HG03159 (cell line): ENCODE measurements around the gene TBCA.
"Not testable (repeated sequence)": the region's sequence is repeated elsewhere in the genome, so short reads cannot be mapped to it uniquely, and the experiment has no call there.

ENCODE experiments used
- ATAC-seq: cut with Tn5 transposase; IDR thresholded peaks from one replicate; pipeline ENCODE4 v1.9.1; 2021; ENCODE audit warnings: mild to moderate bottlenecking, moderate library complexity; ENCODE audit not compliant: unreplicated experiment

The TBCA gene

DNA sequence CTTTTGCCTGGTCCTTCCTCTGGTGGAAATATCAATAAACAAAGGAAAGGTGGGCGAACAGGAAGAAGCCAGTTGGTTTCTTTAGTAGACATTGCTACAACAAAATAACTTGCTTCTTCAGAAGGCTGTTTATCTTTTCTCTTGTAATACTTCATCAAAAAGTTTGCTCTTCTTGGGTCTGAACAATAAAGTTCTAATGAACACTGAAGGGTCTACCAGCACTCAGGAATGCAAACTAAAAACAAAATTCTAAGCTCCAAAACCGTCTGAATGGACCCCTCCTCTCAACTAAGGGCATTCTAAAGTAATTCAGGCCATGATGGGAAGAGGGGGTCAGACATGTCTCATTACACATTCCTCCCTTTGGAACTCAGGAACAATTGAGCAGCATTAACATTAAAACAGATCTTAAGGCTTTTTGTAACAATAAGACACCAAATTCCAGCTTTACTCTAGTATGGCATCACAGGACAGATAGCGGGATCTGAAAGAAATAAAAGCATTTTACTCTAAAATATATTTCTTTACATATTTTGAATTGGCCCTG, 2.3 kb downstream of the TBCA start:
- ATAC-seq, result no peak

DNA sequence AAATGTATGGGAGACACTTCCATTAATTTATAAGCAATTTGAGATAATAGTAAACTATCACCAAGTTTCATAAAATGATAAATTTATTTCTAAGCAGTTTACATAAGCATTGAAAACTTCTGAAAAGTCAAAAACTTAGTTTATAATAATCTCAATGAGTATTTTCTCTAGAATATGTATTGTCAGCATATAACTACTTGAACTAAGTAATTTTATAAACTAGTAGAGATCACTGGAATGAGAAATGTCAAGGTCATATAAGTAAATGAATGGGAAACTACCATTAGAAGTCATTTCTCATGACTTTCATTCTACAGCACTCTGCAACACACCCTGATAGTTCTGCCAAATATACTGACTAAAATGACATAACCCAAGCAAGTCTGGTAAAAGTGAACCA, 3.4 kb downstream of the TBCA start:
- ATAC-seq, result no peak

GRCh38 chr5:77771452-77771851, 4.7 kb downstream of the TBCA start:
- ATAC-seq, result no peak

DNA sequence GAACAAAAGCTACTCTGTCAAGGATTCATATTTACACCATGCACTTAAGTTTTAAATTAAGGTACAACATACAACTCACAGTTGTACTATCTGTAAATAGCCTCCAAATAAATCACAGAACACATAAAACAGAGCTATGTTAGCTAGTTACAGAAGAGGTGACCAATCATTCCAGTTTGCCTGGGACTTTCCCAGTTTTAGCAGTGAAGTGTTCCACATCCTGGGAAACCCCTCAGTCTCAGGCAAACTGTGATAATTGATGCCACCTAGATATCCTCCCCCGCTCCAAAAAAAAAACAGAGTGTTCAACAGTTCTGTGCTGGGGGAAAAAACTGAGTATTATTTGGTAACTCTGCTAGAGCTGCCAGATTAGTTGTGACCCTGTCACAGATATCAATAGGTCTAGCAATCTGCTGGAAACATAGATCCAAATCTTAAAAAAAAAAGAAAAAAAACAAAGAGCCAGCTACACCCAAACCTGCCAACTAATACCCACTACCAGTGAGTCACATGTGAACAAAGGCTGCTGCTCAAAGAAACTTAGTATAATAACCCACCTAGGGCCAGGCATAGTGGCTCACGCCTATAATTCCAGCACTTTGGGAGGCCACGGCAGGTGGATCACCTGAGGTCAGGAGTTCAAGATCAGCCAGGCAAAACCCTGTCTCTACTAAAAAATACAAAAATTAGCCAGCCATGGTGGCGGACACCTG, 5.7 kb downstream of the TBCA start:
- no peak for ATAC-seq

GRCh38 chr5:77768978-77769377, 7.2 kb downstream of the TBCA start:
- no peak for ATAC-seq

DNA sequence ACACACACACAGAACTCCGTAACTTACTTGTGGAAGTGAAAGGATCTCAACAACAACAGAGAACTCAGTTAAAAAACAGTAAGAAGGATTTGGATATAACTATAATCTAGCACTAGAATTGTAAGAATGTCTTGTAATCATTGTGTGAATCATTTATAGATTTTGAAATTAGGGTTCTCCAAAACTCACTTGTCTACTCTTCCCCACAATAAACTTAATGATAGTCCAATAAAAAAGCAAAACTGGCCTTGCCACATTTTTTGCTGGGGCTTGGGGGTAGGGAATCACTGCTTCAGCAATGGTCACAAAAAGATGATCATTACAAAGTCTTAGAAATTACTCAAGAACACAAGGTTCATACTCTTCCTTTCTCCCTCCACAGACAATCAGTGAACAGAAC, 8.8 kb downstream of the TBCA start:
- ATAC-seq, result no peak

GRCh38 chr5:77761606-77762005, 14.5 kb downstream of the TBCA start:
- no peak for ATAC-seq

- ATAC-seq, result no peak
Measured at GRCh38 chr5:77758141-77758938, 17.8 kb downstream of the TBCA start.

DNA sequence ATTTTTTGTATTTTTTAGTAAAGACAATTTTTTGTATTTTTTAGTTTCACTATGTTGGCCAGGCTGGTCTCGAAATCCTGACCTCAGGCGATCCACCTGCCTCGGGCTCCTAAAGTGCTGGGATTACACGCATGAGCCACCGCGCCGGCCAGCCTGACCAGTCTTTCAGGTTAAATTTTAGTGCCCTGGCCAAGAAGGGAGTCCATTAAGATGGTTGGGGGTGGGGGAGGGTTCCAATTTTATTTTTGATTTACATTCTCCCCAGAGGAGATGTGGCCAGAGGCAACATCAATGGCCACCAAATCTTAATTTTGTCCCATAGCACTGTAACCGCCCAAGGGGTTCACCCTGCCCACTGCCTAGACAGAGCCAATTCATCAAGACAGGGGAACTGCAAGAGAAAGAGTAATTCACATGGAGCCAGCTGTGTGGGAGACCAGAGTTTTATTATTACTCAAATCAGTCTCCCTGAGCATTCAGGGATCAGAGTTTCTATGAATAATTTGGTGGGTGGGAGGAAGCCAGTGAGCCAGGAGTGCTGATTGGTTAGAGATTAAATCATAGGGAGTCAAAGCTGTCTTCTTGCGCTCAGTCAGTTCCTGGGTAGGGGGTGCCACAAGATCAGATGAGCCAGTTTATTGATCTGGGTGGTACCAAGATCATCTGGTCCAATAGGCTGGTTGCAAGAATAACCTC, 24.7 kb downstream of the TBCA start:
- ATAC-seq, result no peak

DNA sequence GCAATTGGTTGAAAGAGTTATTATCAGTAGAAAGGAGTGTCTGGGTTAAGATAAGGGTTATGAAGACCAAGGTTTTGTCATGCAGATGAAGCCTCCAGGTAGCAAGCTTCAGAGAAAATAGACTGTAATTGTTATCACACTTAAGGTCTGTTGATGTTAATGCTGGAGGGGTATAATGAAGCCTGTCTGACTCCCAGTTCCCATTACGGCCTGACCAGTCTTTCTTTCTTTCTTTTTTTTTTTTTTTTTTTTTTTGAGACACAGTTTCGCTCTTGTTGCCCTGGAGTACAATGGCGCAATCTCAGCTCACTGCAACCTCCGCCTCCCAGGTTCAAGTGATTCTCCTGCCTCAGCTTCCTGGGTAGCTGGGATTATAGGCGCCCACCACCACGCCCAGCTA, 25.2 kb downstream of the TBCA start:
- ATAC-seq, result not testable (repeated sequence)

DNA sequence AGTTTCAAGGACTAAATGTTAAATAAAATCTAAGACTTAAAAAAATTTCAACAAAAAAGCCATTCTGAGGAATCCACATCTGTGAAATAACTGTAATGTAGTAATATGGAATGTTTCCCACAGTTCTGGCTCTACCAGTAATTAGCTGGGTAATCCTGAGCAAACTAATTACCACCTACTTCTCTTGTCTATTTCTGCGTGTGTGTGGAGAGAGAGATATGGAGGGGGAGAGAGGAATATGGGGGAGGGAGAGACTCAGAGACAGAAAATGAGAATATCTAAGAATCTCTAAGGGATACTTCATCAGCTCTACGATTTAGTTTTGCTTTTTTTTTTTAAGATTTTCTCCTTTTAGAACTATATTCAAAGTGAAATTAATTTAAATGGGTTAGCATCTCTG, 28.0 kb downstream of the TBCA start:
- ATAC-seq, result no peak

- ATAC-seq, result no peak
Measured at GRCh38 chr5:77744116-77744515, 32.0 kb downstream of the TBCA start.

DNA sequence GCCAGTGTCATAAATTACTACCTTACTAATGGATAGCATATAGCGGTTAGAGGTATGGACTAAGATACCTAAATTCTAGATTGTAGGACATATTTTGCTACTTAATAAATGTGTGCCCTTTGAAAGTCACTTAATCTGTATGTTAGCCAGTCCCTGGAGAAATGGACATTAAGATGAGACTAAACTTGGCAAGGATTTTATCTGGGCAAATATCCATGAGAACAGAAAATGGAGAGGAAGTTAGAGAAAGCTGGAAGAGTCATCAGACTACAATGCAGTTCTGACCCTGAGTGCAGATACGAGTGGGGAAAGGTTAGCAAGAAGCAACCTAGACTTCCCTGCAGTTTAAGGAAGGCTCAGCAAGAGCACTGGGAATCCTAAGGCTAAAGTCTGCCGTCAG, 33.0 kb downstream of the TBCA start:
- no peak for ATAC-seq

DNA sequence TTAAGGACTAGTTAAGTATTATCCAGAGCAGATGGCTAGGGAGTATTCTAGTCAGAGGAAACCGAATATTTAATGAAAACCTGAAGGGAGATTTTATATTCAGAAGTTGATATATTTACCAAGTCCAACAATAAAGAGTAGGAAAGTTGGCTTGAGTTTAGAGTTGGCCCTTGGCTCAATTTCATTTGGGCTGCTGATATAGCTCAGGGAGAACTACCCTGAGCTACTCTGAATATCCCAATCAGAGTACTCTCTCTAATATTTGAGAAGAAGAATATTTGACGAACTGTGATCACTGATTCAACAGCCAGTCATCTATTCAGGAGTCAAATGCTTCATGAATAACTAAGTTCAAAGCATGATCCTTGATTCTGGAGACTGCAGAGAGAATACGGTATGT, 34.5 kb downstream of the TBCA start:
- no peak for ATAC-seq

GRCh38 chr5:77734885-77735284, 41.3 kb downstream of the TBCA start:
- no peak for ATAC-seq

DNA sequence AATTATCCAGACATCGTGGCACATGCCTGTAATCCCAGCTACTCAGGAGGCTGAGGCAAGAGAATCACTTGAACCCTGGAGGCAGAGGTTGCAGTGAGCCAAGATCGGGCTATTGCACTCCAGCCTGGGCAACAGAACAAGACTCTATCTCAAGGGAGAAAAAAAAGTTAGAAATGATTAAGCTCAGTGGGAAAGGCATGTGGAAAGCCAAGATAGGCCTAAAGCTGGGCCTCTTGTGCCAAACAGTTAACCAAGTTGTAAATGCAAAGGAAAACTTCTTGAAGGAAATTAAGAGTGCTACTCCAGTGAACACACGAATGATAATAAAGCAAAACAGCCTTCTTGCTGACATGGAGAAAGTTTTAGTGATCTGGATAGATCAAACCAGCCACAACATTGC, 43.0 kb downstream of the TBCA start:
- ATAC-seq, result no peak

GRCh38 chr5:77727190-77727589, 48.9 kb downstream of the TBCA start:
- no peak for ATAC-seq

- ATAC-seq, result no peak
Measured at GRCh38 chr5:77725616-77726015, 50.5 kb downstream of the TBCA start.

GRCh38 chr5:77724934-77725333, 51.2 kb downstream of the TBCA start:
- no peak for ATAC-seq

DNA sequence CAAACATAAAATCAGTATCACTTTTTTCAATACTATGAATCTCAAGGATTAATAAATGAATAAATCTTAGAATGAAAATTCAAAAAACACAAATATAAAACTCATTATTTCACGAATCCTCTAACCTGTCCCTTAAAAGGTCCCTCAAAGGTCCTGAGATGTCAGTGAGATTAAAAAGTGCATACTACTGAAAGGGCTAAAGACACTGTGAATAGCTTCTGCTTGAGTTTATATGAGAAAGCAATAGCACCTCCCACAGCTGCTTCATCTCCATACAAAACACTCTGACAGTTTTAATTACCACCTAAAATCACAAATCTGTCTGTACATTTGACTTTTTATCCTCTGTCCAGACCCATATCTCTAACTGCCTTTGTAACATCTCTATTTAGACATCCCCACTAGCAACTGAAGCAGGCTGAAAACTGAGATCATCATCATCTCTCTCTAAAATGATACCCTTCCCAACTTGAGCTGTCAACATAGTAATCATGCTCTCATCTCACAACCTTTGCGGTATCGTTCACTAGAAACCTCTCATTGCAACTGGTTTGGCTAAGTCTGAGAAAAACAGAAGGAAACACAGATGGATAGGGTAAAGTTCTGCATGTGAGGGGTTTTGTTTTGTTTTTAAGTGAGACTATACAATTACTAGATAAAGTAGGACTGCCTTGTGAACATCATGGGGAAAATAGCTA, 56.3 kb downstream of the TBCA start:
- no peak for ATAC-seq
